Activated effector memory CD4-positive, alpha-beta T cell treated with Interleukin-2 at 50 U/mL for 16 hours (primary cell): ENCODE results near the gene KRTAP24-1.

Experiments used
- DNase-seq: peaks from one replicate; pipeline ENCODE4 v3.0.0-alpha.2; 2020

Gene KRTAP24-1

DNA sequence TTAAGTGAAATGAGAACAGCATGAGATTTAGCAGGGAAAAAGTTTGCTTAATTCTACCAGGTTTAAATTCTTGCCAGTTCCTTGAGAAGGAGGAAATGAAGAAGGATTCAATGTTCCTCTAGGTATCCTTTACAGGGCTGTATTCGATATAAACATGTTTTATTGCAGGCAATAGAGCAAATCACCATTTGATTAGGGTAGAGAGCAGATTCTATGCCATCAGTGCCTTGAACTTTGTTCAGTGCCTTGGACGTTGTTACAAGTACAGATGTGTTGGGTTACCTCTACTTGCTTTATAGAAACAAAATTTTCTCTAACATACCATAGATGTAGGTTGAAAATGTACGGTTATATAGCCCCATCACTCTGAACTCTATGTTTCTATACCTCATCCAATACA lies 48.7 kb downstream of the KRTAP24-1 start:
- DNase-seq, result no peak

DNA sequence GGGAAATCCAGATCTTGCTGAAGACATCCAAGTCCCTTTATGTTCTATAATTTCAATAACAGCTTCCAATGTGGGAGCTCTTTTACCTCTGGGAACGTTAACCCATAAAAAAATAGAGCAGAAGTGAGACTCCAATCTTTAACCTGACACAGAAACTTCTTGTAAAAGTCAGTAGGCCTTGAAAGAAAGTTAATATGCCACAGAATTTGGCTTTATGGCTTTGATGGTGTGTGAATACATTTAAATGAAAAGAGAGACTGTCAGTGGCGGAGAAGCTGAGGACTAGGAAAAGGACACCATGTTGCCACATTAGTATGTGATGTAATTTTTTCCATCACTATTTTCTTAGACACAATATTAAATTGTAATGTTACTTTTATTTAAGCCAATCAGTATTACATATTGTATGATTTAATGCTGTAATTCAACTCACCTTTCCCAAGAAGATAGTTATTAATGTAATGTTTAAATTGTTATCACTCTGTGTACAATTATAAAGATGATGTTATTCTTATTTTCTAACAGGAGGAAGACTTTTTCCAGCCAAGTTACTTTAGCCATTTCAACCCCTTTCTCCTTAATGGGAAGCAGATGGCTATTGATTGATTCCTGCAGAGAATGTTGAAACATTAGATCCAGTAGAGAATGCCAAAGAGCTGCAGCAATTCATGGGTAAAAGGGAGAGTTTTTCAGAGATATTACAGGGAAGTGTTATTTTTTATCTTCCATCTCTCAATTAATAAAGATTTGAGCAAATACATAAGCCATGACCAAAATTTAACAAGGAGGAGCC lies 49.3 kb downstream of the KRTAP24-1 start:
- DNase-seq, result no peak

DNA sequence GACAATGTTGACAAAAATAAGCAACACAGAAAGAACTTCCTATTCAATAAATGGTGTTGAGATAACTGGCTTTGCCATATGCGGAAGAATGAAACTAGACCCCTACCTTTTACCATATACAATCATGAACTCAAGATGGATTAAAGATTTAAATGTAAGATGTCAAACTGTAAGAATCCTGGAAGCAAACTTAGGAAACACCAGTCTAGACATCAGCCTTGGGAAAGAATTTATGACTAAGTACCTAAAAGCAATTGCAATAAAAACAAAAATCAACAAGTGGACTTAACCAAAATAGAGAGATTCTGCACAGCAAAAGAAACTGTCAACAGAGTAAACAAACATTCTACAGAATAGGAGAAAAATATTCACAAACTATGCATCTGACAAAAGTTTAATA lies 50.7 kb downstream of the KRTAP24-1 start:
- DNase-seq, result no peak
